ENCODE measurements around the gene DYRK1A. TPM values are rescaled to one million over a fixed set of nuclear protein-coding genes. Genes with fewer than 3 reads are reported as not detected.

The DYRK1A gene
- polyA plus RNA-seq, 3 donors: 69.3 to 74.6 (median 69.8) TPM

- DNase-seq (ENCODE audit: low read depth in 3 of 3, low spot score in 2 of 3): no peak
Observed at GRCh38 chr21:37472581-37472980, 106.0 kb downstream of the DYRK1A start.

GRCh38 chr21:37473491-37473890 lies 106.9 kb downstream of the DYRK1A start:
- no peak for DNase-seq (ENCODE audit: low read depth in 3 of 3, low spot score in 2 of 3)

GRCh38 chr21:37474342-37474741 lies 107.8 kb downstream of the DYRK1A start:
- DNase-seq (ENCODE audit: low read depth in 3 of 3, low spot score in 2 of 3): no peak

- no peak for DNase-seq (ENCODE audit: low read depth in 3 of 3, low spot score in 2 of 3)
Observed at GRCh38 chr21:37475186-37475868, 108.8 kb downstream of the DYRK1A start.

- DNase-seq (ENCODE audit: low read depth in 3 of 3, low spot score in 2 of 3): no peak
Observed at GRCh38 chr21:37478794-37479193, 112.2 kb downstream of the DYRK1A start.

GRCh38 chr21:37483776-37484175 lies 117.2 kb downstream of the DYRK1A start:
- DNase-seq (ENCODE audit: low read depth in 3 of 3, low spot score in 2 of 3): no peak

GRCh38 chr21:37484535-37485474 lies 118.2 kb downstream of the DYRK1A start:
- DNase-seq (ENCODE audit: low read depth in 3 of 3, low spot score in 2 of 3): no peak

GRCh38 chr21:37489553-37489952 lies 123.0 kb downstream of the DYRK1A start:
- no peak for DNase-seq (ENCODE audit: low read depth in 3 of 3, low spot score in 2 of 3)

- no peak for DNase-seq (ENCODE audit: low read depth in 3 of 3, low spot score in 2 of 3)
Observed at GRCh38 chr21:37490084-37490483, 123.5 kb downstream of the DYRK1A start.

- DNase-seq (ENCODE audit: low read depth in 3 of 3, low spot score in 2 of 3): no peak
Observed at GRCh38 chr21:37496972-37497371, 130.4 kb downstream of the DYRK1A start.

GRCh38 chr21:37498664-37499063 lies 132.1 kb downstream of the DYRK1A start:
- DNase-seq (ENCODE audit: low read depth in 3 of 3, low spot score in 2 of 3): no peak

GRCh38 chr21:37502947-37503346 lies 136.4 kb downstream of the DYRK1A start:
- DNase-seq (ENCODE audit: low read depth in 3 of 3, low spot score in 2 of 3): no peak

- no peak for DNase-seq (ENCODE audit: low read depth in 3 of 3, low spot score in 2 of 3)
Observed at GRCh38 chr21:37503848-37504467, 137.4 kb downstream of the DYRK1A start.

GRCh38 chr21:37505963-37506362 lies 139.4 kb downstream of the DYRK1A start:
- DNase-seq (ENCODE audit: low read depth in 3 of 3, low spot score in 2 of 3): no peak

GRCh38 chr21:37507716-37508115 lies 141.1 kb downstream of the DYRK1A start:
- no peak for DNase-seq (ENCODE audit: low read depth in 3 of 3, low spot score in 2 of 3)

- no peak for DNase-seq (ENCODE audit: low read depth in 3 of 3, low spot score in 2 of 3)
Observed at GRCh38 chr21:37508341-37508740, 141.8 kb downstream of the DYRK1A start.

GRCh38 chr21:37509802-37510393 lies 143.3 kb downstream of the DYRK1A start:
- DNase-seq (ENCODE audit: low read depth in 3 of 3, low spot score in 2 of 3): no peak

- no peak for DNase-seq (ENCODE audit: low read depth in 3 of 3, low spot score in 2 of 3)
Observed at GRCh38 chr21:37511848-37512247, 145.3 kb downstream of the DYRK1A start.

- no peak for DNase-seq (ENCODE audit: low read depth in 3 of 3, low spot score in 2 of 3)
Observed at GRCh38 chr21:37513383-37513782, 146.8 kb downstream of the DYRK1A start.

GRCh38 chr21:37514038-37514667 lies 147.6 kb downstream of the DYRK1A start:
- no peak for DNase-seq (ENCODE audit: low read depth in 3 of 3, low spot score in 2 of 3)

GRCh38 chr21:37516998-37517397 lies 150.4 kb downstream of the DYRK1A start:
- DNase-seq (ENCODE audit: low read depth in 3 of 3, low spot score in 2 of 3): no peak

Data from right renal cortex interstitium (tissue), 3 donors.